Cardiac atrium fibroblast (primary cell): ENCODE data around the gene SNRPD1. TPM values are rescaled to one million over a fixed set of nuclear protein-coding genes. Genes with fewer than 3 reads are reported as not detected.

Source experiments
- total RNA-seq: library from RNA; depleted of rRNA; stranded (reverse); fragments of >200 nt; gene quantifications from 2 replicates; pipeline ENCODE4 v1.2.3, GENCODE V29; 2015

Gene SNRPD1
- total RNA-seq: 7.2 and 8.3 TPM in 2 replicates

GRCh38 chr18:21612125-21613039, at the start of gene SNRPD1:
TSS of gene SNRPD1 (plus strand) at chr18:21612314. CDS start at chr18:21612430, 116 bp downstream.

GRCh38 chr18:21600526-21601410, 11.3 kb upstream of the SNRPD1 start, which contains the start of gene ESCO1:
TSS of gene ESCO1 (minus strand) at chr18:21600704. CDS start at chr18:21574843, 25,861 bp downstream.

Other genes starting within 250 kb of the SNRPD1 start
- 10.5 and 10.8 TPM in 2 replicates for gene ESCO1, start 11.6 kb upstream of the SNRPD1 start, total RNA-seq
- gene ABHD3, start 92.5 kb downstream of the SNRPD1 start, total RNA-seq: 5.1 and 7.5 TPM in 2 replicates
- 24.0 and 28.5 TPM in 2 replicates for gene MIB1, start 128.5 kb downstream of the SNRPD1 start, total RNA-seq